Measurements from ENCODE around the gene CACNA1B. TPM values are rescaled to one million over a fixed set of nuclear protein-coding genes. Genes with fewer than 3 reads are reported as not detected.

The CACNA1B gene
- total RNA-seq, 6 experiments from 2014 or later = not detected

DNA sequence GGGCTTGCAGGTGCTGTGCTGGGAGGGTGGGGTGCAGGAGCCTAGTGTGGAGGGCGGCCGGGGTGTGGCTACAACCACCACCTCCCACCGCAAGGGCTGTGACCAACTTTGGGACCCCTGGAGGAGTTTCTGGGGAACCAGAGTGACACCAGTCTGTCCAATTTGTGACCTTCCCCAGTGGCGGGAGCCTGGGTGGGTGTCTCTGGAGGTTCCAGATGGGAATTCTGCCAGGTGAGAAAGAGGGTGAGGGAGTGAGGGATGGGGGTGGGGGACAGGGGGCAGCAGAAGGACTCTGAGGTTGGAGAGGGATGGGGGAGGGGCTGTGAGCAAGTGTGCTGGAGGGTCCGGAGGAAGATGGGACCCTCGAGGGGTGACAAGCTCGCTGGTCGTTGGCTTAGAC is 4.2 kb upstream of the CACNA1B start:
- peaks cover 13% of the 10 kb centered on the region for H3K9me3 Mint-ChIP-seq
- no peak for DNase-seq
- no peak overlapping the region for H3K27ac Mint-ChIP-seq
- H3K4me1 Mint-ChIP-seq (ENCODE audit: low read depth) = no peaks in the 10 kb centered on the region
- TF ChIP-seq, protein P1, sequence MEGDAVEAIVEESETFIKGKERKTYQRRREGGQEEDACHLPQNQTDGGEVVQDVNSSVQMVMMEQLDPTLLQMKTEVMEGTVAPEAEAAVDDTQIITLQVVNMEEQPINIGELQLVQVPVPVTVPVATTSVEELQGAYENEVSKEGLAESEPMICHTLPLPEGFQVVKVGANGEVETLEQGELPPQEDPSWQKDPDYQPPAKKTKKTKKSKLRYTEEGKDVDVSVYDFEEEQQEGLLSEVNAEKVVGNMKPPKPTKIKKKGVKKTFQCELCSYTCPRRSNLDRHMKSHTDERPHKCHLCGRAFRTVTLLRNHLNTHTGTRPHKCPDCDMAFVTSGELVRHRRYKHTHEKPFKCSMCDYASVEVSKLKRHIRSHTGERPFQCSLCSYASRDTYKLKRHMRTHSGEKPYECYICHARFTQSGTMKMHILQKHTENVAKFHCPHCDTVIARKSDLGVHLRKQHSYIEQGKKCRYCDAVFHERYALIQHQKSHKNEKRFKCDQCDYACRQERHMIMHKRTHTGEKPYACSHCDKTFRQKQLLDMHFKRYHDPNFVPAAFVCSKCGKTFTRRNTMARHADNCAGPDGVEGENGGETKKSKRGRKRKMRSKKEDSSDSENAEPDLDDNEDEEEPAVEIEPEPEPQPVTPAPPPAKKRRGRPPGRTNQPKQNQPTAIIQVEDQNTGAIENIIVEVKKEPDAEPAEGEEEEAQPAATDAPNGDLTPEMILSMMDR (IDR thresholded peaks at IDR 0.05) = no peak
- H3K36me3 Mint-ChIP-seq (ENCODE audit: low read depth) = peaks cover 5% of the 10 kb centered on the region
- peaks cover 5% of the 10 kb centered on the region for H3K27me3 Mint-ChIP-seq (ENCODE audit: insufficient read depth)
- H3K4me3 Mint-ChIP-seq = no peak overlapping the region

DNA sequence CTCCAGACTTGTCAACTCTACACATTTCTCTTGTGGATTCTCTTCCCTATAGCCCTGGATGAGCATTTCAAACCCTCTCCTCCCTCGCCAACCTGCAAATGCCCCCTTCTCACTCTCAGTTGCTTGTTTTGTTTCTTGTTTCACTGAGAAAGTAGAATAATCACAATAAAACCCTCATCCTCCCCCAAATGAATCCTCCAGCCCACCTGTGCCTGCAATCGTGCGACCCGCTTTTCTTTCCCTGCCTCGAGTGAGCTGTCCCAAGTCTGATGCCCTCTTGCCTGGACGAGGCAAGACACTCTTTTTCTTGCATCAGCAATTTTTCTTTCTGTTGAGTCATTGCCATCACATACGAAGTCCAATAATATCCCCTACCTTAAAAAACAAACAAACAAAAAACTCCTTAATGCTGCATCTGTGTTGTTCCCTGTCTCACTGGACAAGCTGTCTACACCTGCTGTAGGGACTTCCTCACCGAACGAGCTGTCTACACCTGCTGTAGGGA is 3.7 kb upstream of the CACNA1B start:
- no peak overlapping the region for H3K4me3 Mint-ChIP-seq
- no peak for DNase-seq
- H3K27me3 Mint-ChIP-seq (ENCODE audit: insufficient read depth) = peaks cover 5% of the 10 kb centered on the region
- peaks cover 11% of the 10 kb centered on the region for H3K9me3 Mint-ChIP-seq
- peaks cover 5% of the 10 kb centered on the region for H3K36me3 Mint-ChIP-seq (ENCODE audit: low read depth)
- no peaks in the 10 kb centered on the region for H3K4me1 Mint-ChIP-seq (ENCODE audit: low read depth)
- TF ChIP-seq, protein P1 (IDR thresholded peaks at IDR 0.05) = no peak
- H3K27ac Mint-ChIP-seq = no peak overlapping the region

DNA sequence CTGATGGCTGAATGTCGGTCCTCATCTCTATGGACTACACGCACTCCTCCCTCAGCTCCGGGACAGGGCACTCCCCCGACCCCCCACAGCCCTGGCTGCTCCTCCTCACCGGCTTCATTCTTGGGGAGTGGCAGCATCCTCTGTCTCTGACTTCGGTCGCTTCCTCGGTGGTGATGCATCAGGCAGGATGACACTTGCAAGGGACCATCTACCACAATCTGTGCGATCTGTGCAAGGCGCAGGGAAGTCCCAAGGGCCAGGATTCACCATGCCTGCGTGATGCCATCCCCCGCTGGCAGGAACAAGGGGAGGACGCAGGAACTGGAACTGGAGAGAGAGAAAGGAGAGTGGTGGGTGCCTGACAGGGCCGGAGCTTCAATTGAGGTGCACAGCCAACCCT is 2.2 kb upstream of the CACNA1B start:
- TF ChIP-seq, protein P1 (IDR thresholded peaks at IDR 0.05) = no peak
- peaks cover 5% of the 10 kb centered on the region for H3K36me3 Mint-ChIP-seq (ENCODE audit: low read depth)
- DNase-seq = no peak
- no peaks in the 10 kb centered on the region for H3K4me1 Mint-ChIP-seq (ENCODE audit: low read depth)
- H3K27me3 Mint-ChIP-seq (ENCODE audit: insufficient read depth) = peaks cover 7% of the 10 kb centered on the region
- H3K4me3 Mint-ChIP-seq = no peak overlapping the region
- peaks cover 11% of the 10 kb centered on the region for H3K9me3 Mint-ChIP-seq
- no peak overlapping the region for H3K27ac Mint-ChIP-seq

DNA sequence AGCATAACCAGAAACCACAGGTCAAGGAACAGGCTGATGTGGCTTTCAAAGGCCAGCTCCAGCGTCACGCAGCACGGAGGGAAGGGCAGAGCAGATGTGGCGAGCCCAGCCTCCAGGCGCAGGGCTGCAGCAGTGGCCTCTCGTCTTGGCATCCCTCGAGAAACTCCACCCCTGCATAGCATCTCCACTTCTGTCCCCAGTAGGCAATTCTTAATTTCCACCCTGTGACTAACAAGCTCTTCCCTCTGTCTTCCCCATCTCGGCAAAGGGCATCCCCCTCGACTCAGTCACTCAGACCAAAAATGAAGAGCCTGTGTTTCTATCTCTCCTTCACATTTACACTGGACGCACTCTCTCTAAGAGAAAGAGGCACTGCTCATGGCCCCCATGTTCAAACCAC is 1.7 kb upstream of the CACNA1B start:
- peaks cover 7% of the 10 kb centered on the region for H3K27me3 Mint-ChIP-seq (ENCODE audit: insufficient read depth)
- no peak overlapping the region for H3K27ac Mint-ChIP-seq
- peaks cover 5% of the 10 kb centered on the region for H3K36me3 Mint-ChIP-seq (ENCODE audit: low read depth)
- no peaks in the 10 kb centered on the region for H3K4me1 Mint-ChIP-seq (ENCODE audit: low read depth)
- DNase-seq = no peak
- peaks cover 11% of the 10 kb centered on the region for H3K9me3 Mint-ChIP-seq
- TF ChIP-seq, protein P1 (IDR thresholded peaks at IDR 0.05) = no peak
- H3K4me3 Mint-ChIP-seq = no peak overlapping the region

DNA sequence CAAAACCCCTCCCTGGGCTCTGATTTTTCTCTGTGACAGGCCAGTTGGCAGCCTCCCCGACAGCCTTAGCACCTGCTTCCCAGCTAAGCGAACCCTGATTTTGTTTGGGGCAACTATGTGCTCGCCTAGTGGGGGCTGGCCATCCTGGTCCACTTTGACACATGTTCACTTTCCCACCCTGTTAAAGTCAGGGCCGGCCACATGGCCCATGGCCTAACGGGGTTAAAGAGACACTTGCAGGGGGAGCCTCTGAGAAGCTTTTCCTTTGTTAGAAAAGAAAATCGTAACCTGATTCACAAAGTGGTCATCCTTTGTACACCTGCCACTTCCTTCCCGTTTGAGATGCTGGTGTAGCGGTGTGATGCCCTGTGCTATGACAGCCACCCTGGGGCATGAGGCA is 1.3 kb upstream of the CACNA1B start:
- no peaks in the 10 kb centered on the region for H3K4me1 Mint-ChIP-seq (ENCODE audit: low read depth)
- peaks cover 11% of the 10 kb centered on the region for H3K9me3 Mint-ChIP-seq
- no peak overlapping the region for H3K4me3 Mint-ChIP-seq
- DNase-seq = no peak
- H3K36me3 Mint-ChIP-seq (ENCODE audit: low read depth) = peaks cover 5% of the 10 kb centered on the region
- TF ChIP-seq, protein P1 (IDR thresholded peaks at IDR 0.05) = no peak
- peaks cover 7% of the 10 kb centered on the region for H3K27me3 Mint-ChIP-seq (ENCODE audit: insufficient read depth)
- no peak overlapping the region for H3K27ac Mint-ChIP-seq

All from HFFc6 (cell line).